HG02885 (cell line): Measurements from ENCODE around the gene GASK1A.

Experiments
- ATAC-seq: cut with Tn5 transposase; IDR thresholded peaks from one replicate; pipeline ENCODE4 v1.9.1; 2021; ENCODE audit warnings: mild to moderate bottlenecking; ENCODE audit not compliant: unreplicated experiment, poor library complexity

Gene GASK1A

DNA sequence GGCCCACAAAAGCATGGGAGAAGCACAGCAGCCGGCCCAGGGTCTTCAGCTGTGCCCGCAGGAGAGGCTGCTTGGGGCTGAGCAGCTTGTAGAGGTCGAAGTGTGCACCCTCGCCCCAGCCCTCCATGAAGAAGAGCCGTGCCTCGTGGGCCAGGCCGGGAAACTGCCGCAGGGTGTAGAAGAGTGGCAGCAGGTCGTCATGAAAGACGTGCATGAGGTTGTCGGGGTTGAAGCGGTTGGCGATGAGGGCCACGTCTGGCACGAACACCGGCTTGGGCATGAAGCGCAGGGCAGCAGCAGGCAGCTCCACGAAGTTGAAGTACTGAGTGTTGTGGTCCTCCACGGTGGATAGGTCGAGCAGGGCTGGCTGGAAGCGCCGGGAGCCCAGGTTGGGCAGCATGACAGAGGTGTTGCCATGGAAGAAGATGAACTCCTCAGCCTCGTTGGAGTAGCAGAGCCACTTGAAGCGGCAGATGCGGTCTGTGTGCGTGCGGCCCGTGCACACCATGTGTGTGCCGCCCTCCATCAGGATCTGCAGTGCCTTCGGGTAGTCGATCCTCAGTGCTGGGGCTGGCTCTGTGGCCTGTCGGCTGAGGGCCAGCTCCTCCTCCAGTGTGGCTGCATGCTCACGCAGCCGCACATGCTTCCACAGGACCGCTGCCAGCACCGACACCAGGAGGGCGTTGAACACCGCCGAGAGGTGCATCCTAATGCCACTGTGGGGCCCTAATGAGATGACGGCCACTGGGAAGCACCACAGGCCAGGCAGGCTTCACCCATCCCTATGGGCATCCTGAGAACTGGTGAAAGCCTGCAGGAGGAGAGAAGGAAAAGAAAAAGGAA lies 101.8 kb downstream of the GASK1A start:
- ATAC-seq: no peak

DNA sequence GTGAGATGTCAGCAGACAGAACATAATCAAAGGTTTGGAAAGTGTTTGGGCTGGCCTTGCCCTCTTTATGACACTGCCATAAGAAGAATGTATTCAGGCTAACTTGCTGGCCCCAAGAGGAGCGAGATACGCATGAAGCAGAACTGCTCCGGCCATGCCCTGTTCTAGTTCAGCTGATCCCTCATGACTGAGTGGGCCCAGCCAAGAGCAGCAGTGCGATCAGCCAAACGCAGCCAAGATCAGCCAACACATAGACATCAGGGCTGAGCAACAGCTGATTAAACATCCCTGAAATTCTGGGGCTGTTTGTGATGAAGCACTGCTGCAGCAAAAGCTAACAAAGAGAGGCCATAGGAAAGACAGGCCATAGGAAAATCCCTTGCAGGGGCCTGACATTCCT lies 102.7 kb downstream of the GASK1A start:
- no peak for ATAC-seq

DNA sequence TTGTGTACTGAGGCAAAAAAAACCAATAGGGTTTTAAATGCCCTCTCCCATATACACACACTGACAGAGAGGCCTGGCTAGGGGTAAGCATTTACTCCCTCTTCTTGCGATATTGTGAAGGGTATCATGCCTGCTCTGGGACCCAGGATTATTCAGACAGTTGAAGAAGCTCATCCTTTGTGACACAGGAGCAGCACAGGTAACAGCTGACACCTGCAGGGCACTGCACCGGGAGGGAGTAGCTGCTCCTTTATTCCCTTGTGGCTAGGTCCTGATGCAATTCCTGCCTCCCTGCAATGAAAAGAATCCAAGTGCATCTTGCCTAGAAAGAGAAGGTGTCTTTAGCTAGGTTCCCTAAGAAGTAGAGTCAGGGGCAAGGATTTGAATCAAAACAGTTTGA lies 103.3 kb downstream of the GASK1A start:
- no peak for ATAC-seq

DNA sequence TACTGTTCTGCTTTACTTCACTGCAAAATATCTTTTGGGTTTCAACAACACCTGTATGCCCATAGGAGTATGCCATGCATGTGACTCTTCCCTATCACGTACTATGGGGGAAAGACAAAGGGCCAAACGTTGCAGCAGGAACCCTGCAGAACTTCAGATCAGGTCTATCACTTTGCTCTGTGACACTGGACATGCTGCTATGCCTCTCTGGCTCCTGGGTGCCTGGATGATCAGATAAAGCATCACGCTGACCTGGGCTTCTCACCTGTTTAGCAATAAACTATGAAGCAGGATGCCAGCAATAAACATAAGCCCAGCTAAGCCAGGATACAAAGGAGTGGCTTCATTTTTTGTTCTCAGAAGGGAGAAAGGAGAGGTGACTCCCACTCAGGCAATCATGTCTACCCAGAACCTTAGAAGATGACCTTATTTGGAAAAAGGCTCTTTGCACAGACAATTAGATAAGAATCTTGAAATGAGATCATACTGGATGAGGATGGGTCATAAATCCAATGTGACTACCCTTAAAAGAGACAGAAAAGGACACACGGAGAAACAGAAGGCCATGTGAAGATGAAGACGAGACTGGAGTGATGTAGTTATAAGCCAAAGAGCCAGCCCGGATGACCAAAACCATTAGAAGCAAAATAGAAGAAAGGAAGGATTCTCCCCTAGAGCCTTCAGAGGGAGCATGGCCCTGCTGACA lies 107.5 kb downstream of the GASK1A start:
- ATAC-seq: no peak

DNA sequence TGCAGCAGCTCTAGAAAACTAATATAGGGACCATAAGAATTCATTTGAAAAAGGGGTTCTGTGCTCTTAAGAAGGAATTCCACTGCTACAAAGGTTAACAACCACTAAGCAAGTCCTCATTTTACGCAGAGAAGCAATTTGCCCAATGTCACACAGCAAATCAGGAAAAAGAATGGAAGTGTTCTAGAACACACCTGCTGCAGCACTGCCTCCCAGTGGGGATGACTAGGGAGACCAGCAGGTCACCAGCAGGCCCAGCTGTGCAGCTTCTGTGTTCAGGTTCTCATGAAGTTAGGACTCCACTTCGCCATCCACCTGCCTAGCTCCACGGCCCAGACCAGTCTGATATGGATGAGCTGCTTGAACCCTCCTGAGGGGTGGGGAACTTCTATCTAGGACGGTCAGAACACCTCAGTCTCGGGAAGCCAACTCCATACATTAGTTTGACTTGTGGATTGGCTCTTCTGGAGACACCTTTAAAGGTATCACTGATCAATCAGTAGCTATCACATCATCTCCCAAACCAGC lies 108.2 kb downstream of the GASK1A start:
- ATAC-seq: no peak

DNA sequence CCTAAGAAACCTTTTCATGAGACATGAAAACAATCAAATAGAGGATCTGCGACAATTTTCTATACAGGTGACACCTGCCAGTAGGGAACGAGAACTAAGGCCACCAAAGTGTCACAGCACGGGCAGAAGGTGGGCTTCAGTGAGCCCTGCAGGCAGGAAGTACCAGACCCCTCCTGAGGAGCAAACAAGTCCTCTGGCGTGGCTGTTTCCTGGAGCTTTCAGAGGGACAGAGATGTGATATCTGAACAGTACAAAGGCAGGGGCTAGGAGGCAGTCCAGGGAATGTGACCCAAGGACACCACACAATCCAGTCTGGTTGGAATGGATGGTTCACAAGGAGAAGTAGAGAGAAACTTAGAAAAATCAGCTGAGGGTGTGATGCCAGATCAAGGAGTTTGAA lies 110.0 kb downstream of the GASK1A start:
- no peak for ATAC-seq

DNA sequence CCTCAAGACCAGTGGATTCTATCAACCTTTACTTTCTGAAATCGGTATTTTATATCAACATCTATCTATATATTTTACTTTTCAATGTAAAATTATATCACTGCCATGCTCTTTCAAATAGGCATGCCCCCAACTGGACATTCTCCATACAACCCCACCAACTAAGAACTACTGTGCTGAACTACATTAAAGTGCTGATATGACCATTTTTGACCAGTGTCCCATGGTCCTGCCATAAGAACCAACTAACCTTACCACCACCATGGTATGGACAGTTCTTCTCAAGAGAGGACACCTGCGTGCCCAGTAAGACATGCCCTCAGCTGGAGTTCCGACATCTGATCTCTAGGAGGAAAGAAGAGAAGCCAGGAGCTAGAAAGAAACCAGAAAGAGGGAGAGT lies 111.1 kb downstream of the GASK1A start:
- ATAC-seq: no peak

DNA sequence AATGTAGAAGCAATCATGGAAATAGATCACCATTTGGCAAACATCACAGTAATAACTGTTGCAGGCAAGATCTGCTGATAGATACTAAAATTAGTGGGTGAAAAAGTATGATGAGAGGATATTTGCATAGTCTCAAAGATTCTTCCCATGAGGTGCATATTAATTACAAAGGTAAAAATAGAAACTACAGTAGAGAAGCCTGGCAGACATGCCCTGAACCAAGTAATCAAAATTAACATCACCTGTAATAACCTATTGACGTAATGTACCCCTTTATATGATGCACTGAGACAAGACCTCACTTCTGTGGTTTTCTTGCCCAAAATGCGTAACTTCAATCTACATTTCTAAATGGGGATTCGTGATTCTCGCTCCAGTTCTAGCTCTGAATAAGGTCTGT lies 112.4 kb downstream of the GASK1A start:
- no peak for ATAC-seq

DNA sequence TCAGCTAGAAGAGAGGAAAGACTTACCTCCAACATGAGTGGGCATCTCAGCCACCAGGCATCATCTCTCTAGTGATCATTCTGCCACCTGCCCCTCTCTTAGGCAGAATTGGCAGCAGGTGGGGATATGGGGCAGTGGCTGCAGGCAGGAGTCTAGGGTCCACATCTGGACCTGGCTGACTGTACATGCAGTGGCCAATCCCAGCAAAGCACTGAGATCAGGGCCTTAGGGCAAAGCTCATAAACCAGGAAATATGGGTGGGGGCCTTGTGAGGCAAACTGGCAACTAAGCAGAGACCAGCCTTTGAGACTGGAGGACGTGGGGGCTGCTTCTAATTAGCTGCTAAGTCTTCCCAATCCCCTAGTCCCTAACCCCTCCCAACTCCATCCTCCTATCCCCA lies 113.9 kb downstream of the GASK1A start:
- no peak for ATAC-seq

DNA sequence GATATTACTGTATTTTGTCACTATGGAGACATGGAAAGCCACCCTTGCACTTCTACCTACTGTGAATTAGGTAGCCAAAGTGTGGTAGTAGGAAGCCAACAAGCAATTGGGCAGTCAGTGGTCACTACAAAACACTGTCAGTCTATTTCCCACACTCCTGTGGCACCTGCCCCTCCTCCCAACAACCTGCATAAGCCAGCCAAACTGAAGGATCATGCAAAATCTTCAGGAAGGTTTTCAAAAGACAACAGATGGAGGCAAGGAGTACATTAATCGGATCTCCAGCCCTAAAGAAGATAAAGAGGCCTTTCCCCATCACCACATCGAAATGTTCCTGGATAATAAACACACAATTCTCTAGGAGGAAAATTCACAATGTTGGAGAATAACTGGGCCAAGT lies 114.9 kb downstream of the GASK1A start:
- no peak for ATAC-seq

DNA sequence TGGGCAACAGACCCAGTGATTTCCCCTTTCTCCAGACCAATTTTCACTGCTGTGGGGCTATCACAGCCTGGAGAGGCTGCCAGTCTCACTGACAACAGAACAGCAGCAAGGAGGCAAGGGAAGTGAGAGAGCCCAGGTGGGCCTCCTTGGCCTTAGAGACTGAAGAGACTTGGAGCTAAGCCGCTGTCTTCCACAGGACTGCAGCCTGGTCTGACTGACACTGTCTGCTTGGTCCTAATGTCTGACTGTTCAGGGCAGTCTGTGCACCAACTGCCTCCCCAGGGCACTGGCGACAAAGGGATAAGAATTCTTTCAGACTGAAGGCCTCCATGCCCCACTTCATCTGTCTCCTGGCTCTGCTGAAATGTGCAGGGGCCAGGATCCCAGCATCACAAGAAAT lies 115.3 kb downstream of the GASK1A start:
- no peak for ATAC-seq

DNA sequence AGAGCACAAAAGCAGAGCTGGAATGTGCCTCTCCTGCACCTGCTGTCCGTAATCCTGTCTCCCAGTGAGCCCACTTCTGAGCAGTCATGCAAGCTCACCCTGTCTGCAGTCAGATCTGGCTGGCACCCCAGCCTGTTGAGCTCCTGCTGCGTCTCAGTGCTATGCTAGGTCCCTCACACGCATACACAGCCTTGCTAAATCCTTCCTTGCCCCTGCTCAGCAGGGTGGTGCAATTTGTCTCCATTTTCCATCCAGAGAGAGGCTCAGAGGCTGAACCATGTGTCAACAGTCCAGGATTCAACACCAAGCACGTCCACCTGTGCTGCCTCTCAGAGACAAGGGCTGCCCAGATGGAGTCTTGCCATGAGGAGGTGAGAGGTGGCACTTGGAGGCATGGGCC lies 115.7 kb downstream of the GASK1A start:
- ATAC-seq: no peak

DNA sequence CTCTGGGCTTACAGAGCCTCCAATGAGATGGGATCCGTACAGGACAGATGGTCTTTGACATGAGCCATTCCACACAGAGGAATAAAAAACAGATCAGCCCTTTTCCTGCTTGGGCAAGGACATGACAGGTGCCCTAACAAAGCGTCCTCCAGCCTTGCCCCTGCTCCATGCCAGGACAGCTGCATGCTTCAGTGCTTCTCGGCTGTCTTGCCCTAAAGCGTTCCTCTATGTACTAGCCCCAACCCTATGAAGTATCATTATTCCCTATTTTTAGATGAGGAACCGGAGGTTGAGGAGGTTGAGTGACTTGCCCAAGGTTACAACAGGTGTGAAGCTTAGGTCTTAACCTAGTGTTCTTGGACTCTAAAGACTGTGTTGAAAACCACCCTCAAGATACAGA lies 116.3 kb downstream of the GASK1A start:
- no peak for ATAC-seq

DNA sequence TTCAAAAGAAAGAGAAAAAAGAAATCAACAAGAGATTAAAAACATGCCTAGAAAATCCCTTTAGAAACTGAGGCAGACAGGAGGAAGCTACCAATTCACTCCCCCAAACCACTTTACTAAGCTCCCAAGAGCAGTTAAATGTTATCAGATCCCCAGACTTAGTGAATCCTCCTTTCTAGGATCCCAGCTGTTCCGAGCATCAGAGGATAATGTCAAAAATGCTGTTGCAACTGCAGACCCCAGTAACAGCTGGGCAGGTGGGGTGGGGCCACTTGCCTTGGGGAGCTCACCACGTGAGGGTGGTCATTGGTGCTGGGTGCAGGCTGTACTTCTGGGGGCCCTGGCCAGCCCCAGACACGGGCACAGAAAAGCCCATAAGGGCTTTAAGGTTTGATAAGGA lies 117.7 kb downstream of the GASK1A start:
- ATAC-seq: no peak

DNA sequence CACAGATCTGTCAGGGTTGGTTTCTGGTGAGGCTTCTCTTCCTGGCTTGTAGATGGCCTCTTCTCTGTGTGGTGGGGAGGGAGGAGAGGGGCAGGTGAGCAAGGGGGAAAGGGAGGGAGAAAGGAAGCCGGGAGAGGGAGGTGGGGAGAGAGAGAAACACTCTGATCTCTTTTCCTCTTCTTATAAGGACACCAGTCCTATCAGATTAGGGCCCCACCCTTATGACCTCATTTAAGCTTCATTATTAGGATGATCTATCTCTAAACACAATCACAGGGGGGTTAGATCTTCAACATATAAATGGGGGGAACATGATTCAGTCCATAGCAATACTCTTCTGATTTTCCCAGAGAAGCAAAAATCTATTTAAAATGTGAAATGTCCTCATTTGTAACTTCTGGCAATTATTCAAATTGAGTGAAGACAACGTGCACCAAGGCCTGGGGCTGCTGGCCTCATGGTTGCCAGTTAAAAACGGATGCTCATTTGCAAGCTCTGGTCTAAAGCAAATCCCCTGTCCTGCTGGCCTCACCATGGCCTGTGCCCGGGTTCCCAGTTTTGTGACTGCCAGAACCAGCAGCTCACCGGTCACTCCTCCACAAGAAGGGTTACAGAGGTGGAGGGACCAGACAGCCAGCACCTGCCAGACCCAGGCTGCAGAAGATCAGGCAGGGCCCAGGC lies 118.4 kb downstream of the GASK1A start:
- ATAC-seq: no peak

DNA sequence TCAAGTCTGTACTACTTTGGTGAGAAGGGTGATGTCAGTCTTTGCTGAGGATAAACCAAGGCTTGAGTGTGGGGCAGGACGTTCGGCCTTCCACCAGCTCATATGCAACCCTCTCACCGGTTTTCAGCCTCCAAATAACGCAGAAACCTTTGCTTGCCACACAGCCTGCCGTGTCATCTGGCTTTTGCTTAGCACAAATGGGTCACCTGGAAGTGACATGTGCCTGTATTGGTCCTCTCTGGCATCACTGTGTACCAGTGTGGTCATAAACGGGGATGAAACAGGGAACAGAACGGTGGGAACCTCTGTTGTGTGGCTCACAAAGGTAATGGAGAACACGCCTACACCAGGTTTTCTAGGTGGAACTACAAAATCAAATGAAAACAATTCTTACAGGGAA lies 119.7 kb downstream of the GASK1A start:
- no peak for ATAC-seq

DNA sequence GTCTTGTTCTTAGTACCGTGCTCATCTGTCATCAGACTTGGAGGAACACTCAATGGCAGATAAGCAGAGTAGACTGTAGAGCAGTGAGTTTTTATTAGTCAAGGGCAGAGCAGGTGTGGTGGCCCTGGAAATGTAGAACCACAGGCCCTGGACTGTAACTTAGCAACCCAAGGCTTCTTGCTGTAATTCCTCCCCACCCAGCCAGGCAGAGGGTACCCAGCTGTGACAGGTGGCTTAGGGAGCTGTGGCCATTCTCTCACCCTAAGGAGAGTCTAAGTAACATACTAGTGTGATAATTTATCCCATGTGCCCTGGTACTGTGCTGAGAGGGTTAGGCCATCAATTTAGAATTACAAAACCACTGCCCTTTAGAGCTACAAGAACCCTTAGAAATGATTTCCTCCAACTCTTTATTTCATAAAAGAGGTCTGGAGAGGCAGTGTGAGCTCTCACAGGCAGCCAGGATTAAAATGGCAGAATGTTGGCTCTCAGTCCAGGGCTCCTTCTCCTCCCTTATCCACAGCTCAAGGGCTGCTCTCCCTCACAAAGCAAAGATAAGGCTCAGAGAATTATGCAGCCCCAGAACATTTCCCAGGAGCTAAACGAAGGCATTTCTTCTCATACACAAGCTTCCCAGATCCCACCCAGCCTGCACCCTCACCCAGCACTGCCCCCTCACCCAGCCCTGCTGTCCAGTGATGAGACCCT lies 123.8 kb downstream of the GASK1A start:
- ATAC-seq: no peak

DNA sequence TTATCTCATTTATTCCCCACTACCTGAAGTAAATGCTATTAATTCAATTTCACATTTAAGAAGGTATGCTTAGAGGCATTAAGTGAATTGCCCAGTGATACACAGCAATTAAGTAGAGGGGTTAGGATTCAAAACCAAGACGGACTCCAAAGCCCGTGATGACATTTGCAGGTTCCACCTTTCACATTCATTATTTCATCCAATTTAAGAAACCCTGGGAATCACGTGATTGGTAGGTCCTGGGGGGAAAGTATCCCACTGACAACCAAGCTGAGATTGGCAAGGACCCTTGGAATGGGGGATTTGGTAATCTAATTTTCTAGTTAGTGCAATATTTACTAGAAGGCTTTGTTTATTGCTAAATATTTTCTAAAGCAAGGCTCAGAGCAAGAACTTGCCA lies 124.9 kb downstream of the GASK1A start:
- no peak for ATAC-seq

DNA sequence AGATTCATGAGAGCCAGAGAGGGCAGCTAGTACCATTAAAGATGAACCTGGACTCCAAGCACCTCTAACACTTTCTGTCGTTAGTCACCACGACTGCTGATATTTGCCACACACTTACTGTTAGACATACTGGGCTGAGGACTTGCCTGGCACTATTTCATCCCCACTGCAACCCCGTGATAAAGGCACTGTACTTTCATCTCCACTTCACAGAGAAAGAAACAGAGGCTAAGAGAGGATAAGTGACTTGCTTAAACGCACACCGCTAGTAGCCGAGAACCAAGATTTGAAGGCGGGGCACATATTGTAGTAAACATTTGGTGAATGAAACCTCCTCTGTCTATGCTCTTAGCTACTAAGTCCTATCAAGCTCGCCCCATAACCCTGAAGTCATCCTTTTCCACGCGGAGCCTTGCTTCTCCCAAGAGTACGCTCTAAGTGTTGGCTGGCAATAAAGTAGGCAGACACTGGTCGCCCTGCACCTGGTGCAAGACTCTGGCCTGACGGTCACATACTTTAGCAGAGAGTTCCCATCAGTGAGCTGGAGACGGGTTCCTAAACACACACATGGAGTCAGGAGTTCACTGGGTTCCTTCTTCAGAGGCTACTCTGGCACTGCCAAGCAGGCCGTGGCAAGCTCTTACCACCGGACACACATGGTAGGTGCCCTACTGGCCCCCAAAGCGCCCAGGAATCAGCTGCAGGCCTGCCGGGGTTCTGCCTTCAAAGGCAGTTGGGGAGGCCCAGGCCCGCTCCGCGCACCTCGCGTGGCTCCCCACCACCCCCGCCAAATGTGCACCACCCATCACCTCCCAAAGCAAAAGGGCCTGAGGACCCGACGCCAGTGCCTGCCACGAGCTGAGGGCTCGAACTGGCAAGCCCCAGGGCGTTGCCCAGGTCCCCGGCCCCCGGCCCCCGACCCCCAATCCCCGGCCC lies 125.8 kb downstream of the GASK1A start:
- ATAC-seq: no peak
